GM12878 (cell line): ENCODE data around the gene RWDD4. TPM values are rescaled to one million over a fixed set of nuclear protein-coding genes. Genes with fewer than 3 reads are reported as not detected.

Experiments used
- ATAC-seq: fragments of 200-7000 bp; cut with Tn5 transposase; 3 replicates; pipeline ENCODE4 v1.9.1; 2020; ENCODE audit warnings: mild to moderate bottlenecking, moderate library complexity
- BruUV-seq: library from RNA; stranded (reverse); fragments of 400-500 nt; replicated peaks from 2 replicates; lab custom pipeline; 2021; lab: Mats Ljungman, UMichigan
- CTCF ChIA-PET: fragments of 300-600 bp; sonication (Branson Sonifier 250); formaldehyde crosslinking; extraction: SDS; loops from one replicate; lab custom pipeline; 2021; ENCODE audit warnings: inconsistent platforms; lab: Yijun Ruan, JAX
- POLR2A ChIA-PET: fragments of 350-600 bp; formaldehyde crosslinking; extraction: SDS; loops from one replicate; lab custom pipeline; 2021; ENCODE audit warnings: inconsistent platforms; lab: Charles Lee
- RAD21 ChIA-PET: fragments of 300-600 bp; sonication (Branson Sonifier 250); formaldehyde crosslinking; loops from one replicate; lab custom pipeline; 2023; ENCODE audit warnings: antibody characterized with exemption; ENCODE audit not compliant: unreplicated experiment; lab: Charles Lee
- SMC1A ChIA-PET: fragments of 300-600 bp; sonication (Branson Sonifier 250); formaldehyde crosslinking; loops from one replicate; lab custom pipeline; 2023; ENCODE audit not compliant: unreplicated experiment, uncharacterized antibody; lab: Charles Lee
- DNase-seq: peaks from one replicate; pipeline ENCODE4 v3.0.0-alpha.2; 2011; ENCODE audit warnings: low read depth, low spot score
- FAIRE-seq: peaks from 3 replicates; lab custom pipeline; 2011; peaks lifted over from hg19 to GRCh38; lab: Jason Lieb, UNC
- H2AFZ ChIP-seq: 2 replicates; pipeline ENCODE4 v1.6.0; 2011; ENCODE audit warnings: low read depth, low read length, control low read depth; ENCODE audit not compliant: control insufficient read depth
- H3K27ac ChIP-seq: 2 replicates; pipeline ENCODE4 v1.5.1; 2011; ENCODE audit warnings: control low read depth; ENCODE audit not compliant: control insufficient read depth, insufficient read depth
- H3K27me3 ChIP-seq, 2 experiments: replicated peaks in 1 of 2; 2 replicates each; pipeline versions ENCODE4 v1.6.0 to v1.6.1; 2011; ENCODE audit warnings: low read length in 1 of 2; ENCODE audit not compliant: control insufficient read depth in 2 of 2, insufficient read depth in 2 of 2
- H3K36me3 ChIP-seq, 2 experiments: 2 replicates each; pipeline ENCODE4 v1.5.1; 2011; ENCODE audit warnings: low read length in 1 of 2; ENCODE audit not compliant: control insufficient read depth in 2 of 2, insufficient read depth in 2 of 2
- H3K4me1 ChIP-seq: 2 replicates; pipeline ENCODE4 v1.6.1; 2011; ENCODE audit warnings: mild to moderate bottlenecking, low read length, moderate library complexity, mixed read lengths; ENCODE audit not compliant: control insufficient read depth, insufficient read depth
- H3K4me2 ChIP-seq: 2 replicates; pipeline ENCODE4 v1.6.0; 2011; ENCODE audit warnings: control low read depth; ENCODE audit not compliant: control insufficient read depth, insufficient read depth
- H3K4me3 ChIP-seq: fragments of 200-600 bp; sonication (generic); 2 replicates; pipeline ENCODE4 v1.5.1; 2016
- H3K79me2 ChIP-seq: 2 replicates; pipeline ENCODE4 v1.6.0; 2011; ENCODE audit warnings: low read length; ENCODE audit not compliant: control insufficient read depth, insufficient read depth
- H3K9ac ChIP-seq: 2 replicates; pipeline ENCODE4 v1.8.0; 2011; ENCODE audit warnings: low read length, control low read depth, mixed read lengths; ENCODE audit not compliant: control insufficient read depth, insufficient read depth
- H3K9me3 ChIP-seq: replicated peaks from 3 replicates; pipeline ENCODE4 v1.5.1; 2011; ENCODE audit warnings: mild to moderate bottlenecking, low read length; ENCODE audit not compliant: control insufficient read depth, insufficient read depth
- H4K20me1 ChIP-seq: 2 replicates; pipeline ENCODE4 v1.6.0; 2011; ENCODE audit not compliant: control insufficient read depth, insufficient read depth
- BACH1 ChIP-seq: fragments of 450-650 bp; IDR thresholded peaks from 2 replicates; pipeline ENCODE4 v1.6.1; 2017; ENCODE audit warnings: mild to moderate bottlenecking, borderline replicate concordance
- BCL11A ChIP-seq: IDR thresholded peaks from 2 replicates; pipeline ENCODE4 v1.6.1; 2011; ENCODE audit warnings: low read depth, low read length
- BMI1 ChIP-seq: fragments of 450-650 bp; IDR thresholded peaks from 2 replicates; pipeline ENCODE4 v1.6.1; 2016; ENCODE audit warnings: mild to moderate bottlenecking, moderate library complexity, borderline replicate concordance
- ESRRA ChIP-seq: IDR thresholded peaks from 2 replicates; pipeline ENCODE4 v1.6.1; 2012; ENCODE audit warnings: mild to moderate bottlenecking, low read length, improper control_type of control experiment
- FOS ChIP-seq: IDR thresholded peaks from 3 replicates; pipeline ENCODE4 v1.6.1; 2011; ENCODE audit warnings: borderline replicate concordance; ENCODE audit not compliant: insufficient read length; ENCODE audit errors: extremely low read depth
- HDAC2 ChIP-seq: fragments of 200-600 bp; sonication (generic); IDR thresholded peaks from 2 replicates; pipeline ENCODE4 v1.6.1; 2017
- JUND ChIP-seq: IDR thresholded peaks from 2 replicates; pipeline ENCODE4 v1.6.1; 2012; ENCODE audit warnings: low read depth, mild to moderate bottlenecking, low read length, improper control_type of control experiment, moderate library complexity
- MYB ChIP-seq: fragments of 150-350 bp; IDR thresholded peaks from 2 replicates; pipeline ENCODE4 v1.6.1; 2014; ENCODE audit warnings: mild to moderate bottlenecking, low read depth, low read length, borderline replicate concordance
- NBN ChIP-seq: fragments of 450-650 bp; IDR thresholded peaks from 2 replicates; pipeline ENCODE4 v1.6.1; 2016
- RCOR1 ChIP-seq: conservative IDR thresholded peaks from 2 replicates; pipeline ENCODE4 v1.6.1; 2012; ENCODE audit warnings: low read depth, low read length, improper control_type of control experiment
- RELA ChIP-seq: fragments of 450-650 bp; IDR thresholded peaks from 2 replicates; pipeline ENCODE4 v1.8.0; 2014; ENCODE audit warnings: borderline replicate concordance; ENCODE audit not compliant: partially characterized antibody
- SIX5 ChIP-seq: IDR thresholded peaks from 2 replicates; pipeline ENCODE4 v1.6.1; 2011; ENCODE audit warnings: mild to moderate bottlenecking, low read depth, low read length, moderate library complexity; ENCODE audit not compliant: severe bottlenecking
- SPI1 ChIP-seq: IDR thresholded peaks from 2 replicates; pipeline ENCODE4 v1.6.1; 2011; ENCODE audit warnings: low read depth, mild to moderate bottlenecking, low read length, moderate library complexity, borderline replicate concordance; ENCODE audit not compliant: insufficient read depth
- SREBF2 ChIP-seq: IDR thresholded peaks from 2 replicates; pipeline ENCODE4 v1.6.1; 2012; ENCODE audit warnings: mild to moderate bottlenecking, low read length
- YBX1 ChIP-seq: fragments of 450-650 bp; IDR thresholded peaks from 2 replicates; pipeline ENCODE4 v1.6.1; 2016; ENCODE audit warnings: antibody characterized with exemption
- YY1 ChIP-seq: IDR thresholded peaks from 2 replicates; pipeline ENCODE4 v1.6.1; 2011; ENCODE audit warnings: low read depth, mild to moderate bottlenecking, low read length
- ZNF274 ChIP-seq: IDR thresholded peaks from one replicate; pipeline ENCODE4 v1.8.0; 2011; ENCODE audit not compliant: insufficient read length, insufficient read depth
- ZZZ3 ChIP-seq: IDR thresholded peaks from 2 replicates; pipeline ENCODE4 v1.6.1; 2011; ENCODE audit warnings: low read depth; ENCODE audit not compliant: control insufficient read depth, insufficient read length
- WGBS: methylation state at CpG from one replicate; pipeline ENCODE4 v1.1.6; 2016; ENCODE audit warnings: low lambda C conversion rate; ENCODE audit not compliant: insufficient replicate concordance, insufficient coverage; ENCODE audit errors: missing lambda C conversion rate; 5-methylcytosine and 5-hydroxymethylcytosine counted together
- in situ Hi-C: fragments of 300-500 bp; cut with MboI; formaldehyde crosslinking; loops from 9 replicates; pipeline ENCODE4 v1.14.3; 2018; ENCODE audit warnings: mixed read lengths
- intact Hi-C: fragments of 100-400 bp; cut with micrococcal nuclease; formaldehyde crosslinking; loops from one replicate; pipeline ENCODE4 v1.14.2; 2022; ENCODE audit not compliant: unreplicated experiment
- polyA plus RNA-seq, 11 experiments: library from polyadenylated mRNA; depleted of rRNA in 4 of 11; unstranded in 6 of 11; stranded (reverse) in 5 of 11; fragments of >200 nt; fragmentation: Nextera tagmentation in 4 of 11; fragmentation: Illumina TruSeq in 1 of 11; extraction: Ambion mirVana in 4 of 11; extraction: Trizol in 1 of 11; gene quantifications; 1 replicate in 1 of 11; 2 replicates in 10 of 11; pipeline versions ENCODE4 v1.2.1 to v1.2.3, GENCODE V29; 2011 to 2016; ENCODE audit warnings: inconsistent platforms in 2 of 11, missing spikeins in 2 of 11, low read depth in 1 of 11
- total RNA-seq, 4 experiments: library from RNA; depleted of rRNA in 3 of 4; stranded (reverse); fragments of >200 nt in 3 of 4; fragmentation: Illumina TruSeq in 1 of 4; extraction: Trizol in 1 of 4; gene quantifications; 2 replicates each; pipeline versions ENCODE4 v1.2.1 to v1.2.3, GENCODE V29; 2013 to 2021
- TF ChIP-seq, protein P1 (sequence below), 3 experiments: IDR thresholded peaks in 2 of 3; conservative IDR thresholded peaks in 1 of 3; 2 replicates each; pipeline ENCODE4 v1.5.1; 2011; ENCODE audit warnings: low read depth in 3 of 3, low read length in 3 of 3, mild to moderate bottlenecking in 3 of 3, control low read depth in 2 of 3, moderate library complexity in 2 of 3, inconsistent platforms in 1 of 3, mixed read lengths in 1 of 3; ENCODE audit not compliant: control insufficient read depth in 2 of 3, insufficient read depth in 1 of 3; ENCODE audit errors: extremely low read depth in 1 of 3
- TF ChIP-seq, protein P2 (sequence below): IDR thresholded peaks from 2 replicates; pipeline ENCODE4 v1.6.1; 2011; ENCODE audit warnings: low read depth, mild to moderate bottlenecking, low read length, moderate library complexity, borderline replicate concordance; ENCODE audit errors: extremely low read depth

The RWDD4 gene
- total and polyA plus RNA-seq, 10 of the 15 experiments (the other 5 are each of a cell fraction or from before 2014, with no cell fraction given) = 11.2 to 37.8 (median 19.9) TPM

DNA sequence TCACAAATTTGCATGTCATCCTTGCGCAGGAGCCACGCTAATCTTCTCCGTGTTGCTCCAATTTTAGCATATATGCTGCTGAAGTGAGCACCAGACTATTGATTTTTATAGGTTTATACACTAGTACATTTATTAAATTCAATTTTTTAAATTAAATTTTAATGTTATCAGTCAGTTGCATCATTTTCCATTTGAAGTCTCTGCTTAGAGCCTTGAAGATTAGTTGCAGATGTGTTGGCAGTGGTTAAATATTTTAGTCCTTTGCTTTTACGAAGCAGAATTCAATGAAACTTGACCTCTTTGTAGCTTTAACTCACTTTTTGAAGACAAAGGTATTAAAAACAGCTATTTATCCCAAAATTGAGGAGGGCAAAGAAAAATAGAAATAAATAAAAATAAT, 16.6 kb upstream of the RWDD4 start:
- H3K36me3 ChIP-seq = peaks cover 2 to 15% of the 10 kb centered on the region in 2 experiments; a peak in 3 of 4 replicates
- H3K9ac ChIP-seq = no peak overlapping the region
- H3K4me2 ChIP-seq = no peak overlapping the region
- intact Hi-C loops = no loop called here
- H3K9me3 ChIP-seq = no peaks in the 10 kb centered on the region
- no peak for ATAC-seq
- in situ Hi-C loops = no loop called here
- no peak for DNase-seq
- H2AFZ ChIP-seq = no peak overlapping the region
- CTCF ChIA-PET = interaction anchor here (1.3 kb wide), 1 partner anchor 34 kb away, joined by 3 read pairs; no protein-coding TSS in a partner anchor
- TF ChIP-seq ZNF274 (no peak), BACH1 (no peak), BCL11A (no peak), ESRRA (no peak), NBN (no peak), HDAC2 (no peak), YY1 (no peak), YBX1 (no peak), SIX5 (no peak), BMI1 (no peak), SPI1 (no peak), ZZZ3 (no peak), RELA (no peak), FOS (no peak), SREBF2 (no peak), JUND (no peak), MYB (no peak), RCOR1 (no peak)
- TF ChIP-seq, protein P1, sequence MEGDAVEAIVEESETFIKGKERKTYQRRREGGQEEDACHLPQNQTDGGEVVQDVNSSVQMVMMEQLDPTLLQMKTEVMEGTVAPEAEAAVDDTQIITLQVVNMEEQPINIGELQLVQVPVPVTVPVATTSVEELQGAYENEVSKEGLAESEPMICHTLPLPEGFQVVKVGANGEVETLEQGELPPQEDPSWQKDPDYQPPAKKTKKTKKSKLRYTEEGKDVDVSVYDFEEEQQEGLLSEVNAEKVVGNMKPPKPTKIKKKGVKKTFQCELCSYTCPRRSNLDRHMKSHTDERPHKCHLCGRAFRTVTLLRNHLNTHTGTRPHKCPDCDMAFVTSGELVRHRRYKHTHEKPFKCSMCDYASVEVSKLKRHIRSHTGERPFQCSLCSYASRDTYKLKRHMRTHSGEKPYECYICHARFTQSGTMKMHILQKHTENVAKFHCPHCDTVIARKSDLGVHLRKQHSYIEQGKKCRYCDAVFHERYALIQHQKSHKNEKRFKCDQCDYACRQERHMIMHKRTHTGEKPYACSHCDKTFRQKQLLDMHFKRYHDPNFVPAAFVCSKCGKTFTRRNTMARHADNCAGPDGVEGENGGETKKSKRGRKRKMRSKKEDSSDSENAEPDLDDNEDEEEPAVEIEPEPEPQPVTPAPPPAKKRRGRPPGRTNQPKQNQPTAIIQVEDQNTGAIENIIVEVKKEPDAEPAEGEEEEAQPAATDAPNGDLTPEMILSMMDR (IDR thresholded peaks at IDR 0.05 in 2 of 3, conservative IDR thresholded peaks at IDR 0.05 in 1 of 3; ENCODE audit: control insufficient read depth in 2 of 3, extremely low read depth in 1 of 3, insufficient read depth in 1 of 3, low read depth in 3 of 3, low read length in 3 of 3) = no peak
- TF ChIP-seq, protein P2, sequence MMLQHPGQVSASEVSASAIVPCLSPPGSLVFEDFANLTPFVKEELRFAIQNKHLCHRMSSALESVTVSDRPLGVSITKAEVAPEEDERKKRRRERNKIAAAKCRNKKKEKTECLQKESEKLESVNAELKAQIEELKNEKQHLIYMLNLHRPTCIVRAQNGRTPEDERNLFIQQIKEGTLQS = no peak
- no peaks in the 10 kb centered on the region for H4K20me1 ChIP-seq
- SMC1A ChIA-PET = interaction anchor here (1.8 kb wide), 1 partner anchor 15 kb away, joined by 5 read pairs; the partner anchor contains the start of gene TRAPPC11
- no TSS peak for BruUV-seq
- WGBS = 85% methylated on average over 4 of the region's 4 CpGs
- H3K4me3 ChIP-seq = no peak overlapping the region
- H3K79me2 ChIP-seq = no peaks in the 10 kb centered on the region
- no peaks in the 10 kb centered on the region for H3K27me3 ChIP-seq
- FAIRE-seq = no peak
- H3K27ac ChIP-seq = no peak overlapping the region
- RAD21 ChIA-PET = interaction anchor here (0.6 to 0.8 kb wide), 2 partner anchors 73 to 74 kb away, joined by 3 read pairs; no protein-coding TSS in a partner anchor
- POLR2A ChIA-PET = no interaction called here
- H3K4me1 ChIP-seq = no peaks in the 10 kb centered on the region
